HG03558 (cell line): ENCODE data around the gene BCAS3.
"Not testable (repeated sequence)": the region's sequence is repeated elsewhere in the genome, so short reads cannot be mapped to it uniquely, and the experiment has no call there.

ENCODE experiments used
- ATAC-seq: cut with Tn5 transposase; IDR thresholded peaks from one replicate; pipeline ENCODE4 v1.9.1; 2021; ENCODE audit warnings: moderate number of reproducible peaks; ENCODE audit not compliant: unreplicated experiment; ENCODE audit errors: extremely low read depth

BCAS3 gene

GRCh38 chr17:61338874-61339478 is 661.3 kb downstream of the BCAS3 start:
- no peak for ATAC-seq

GRCh38 chr17:61340431-61341209 is 663.0 kb downstream of the BCAS3 start:
- no peak for ATAC-seq

- no peak for ATAC-seq
Observed at GRCh38 chr17:61343576-61343975, 665.9 kb downstream of the BCAS3 start.

- no peak for ATAC-seq
Observed at GRCh38 chr17:61345061-61345460, 667.4 kb downstream of the BCAS3 start.

- no peak for ATAC-seq
Observed at GRCh38 chr17:61345825-61346666, 668.4 kb downstream of the BCAS3 start.

DNA sequence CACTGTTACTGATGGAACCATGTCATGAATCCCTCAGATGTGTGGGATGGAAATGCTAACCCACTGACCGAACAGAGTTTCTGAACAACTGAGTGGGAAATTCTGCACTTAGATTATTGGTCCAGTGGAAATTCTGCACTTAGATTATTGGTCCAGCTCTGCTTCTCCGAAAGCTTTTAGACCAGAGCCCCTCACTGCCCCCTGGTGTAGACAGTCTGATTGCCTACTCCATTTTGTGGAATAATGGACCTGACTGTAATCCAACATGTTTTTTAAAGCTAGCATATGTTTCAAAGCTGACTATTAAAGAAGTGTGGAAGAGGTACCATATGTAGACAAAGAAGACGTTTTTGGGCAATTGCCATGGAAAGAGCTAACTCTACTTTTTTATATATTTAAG is 671.7 kb downstream of the BCAS3 start:
- no peak for ATAC-seq

DNA sequence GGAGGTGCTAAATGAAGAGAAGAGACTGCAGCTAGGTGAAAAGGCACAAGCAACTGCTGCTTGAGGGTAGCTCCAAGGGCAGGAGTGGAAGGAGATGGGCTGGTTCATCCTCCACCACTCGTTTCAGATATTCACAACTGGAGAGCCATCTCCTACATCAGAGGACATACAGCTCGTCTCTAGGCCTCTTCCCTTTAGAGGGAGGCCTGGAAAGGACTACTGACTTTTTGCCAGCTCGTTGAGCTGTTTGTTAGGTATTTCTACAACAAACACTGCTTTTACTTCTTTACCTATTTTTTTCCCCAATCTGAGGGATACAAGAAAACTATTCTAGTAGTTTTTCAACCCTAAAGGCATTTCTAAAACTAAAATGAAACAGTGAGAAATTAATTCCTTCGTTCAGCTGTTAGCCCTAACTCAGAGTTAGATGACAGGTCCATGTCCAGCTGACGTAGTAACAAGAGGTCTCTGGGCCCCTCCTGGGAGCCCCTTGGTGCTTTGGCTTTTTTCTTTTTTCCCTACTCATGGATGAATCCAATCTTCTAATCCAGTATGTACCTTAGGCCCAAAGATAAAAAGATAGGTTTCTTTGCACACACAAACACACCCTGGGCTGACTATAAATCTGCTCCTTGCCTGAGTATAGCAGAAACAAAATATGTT is 674.2 kb downstream of the BCAS3 start:
- ATAC-seq = no peak

- no peak for ATAC-seq
Observed at GRCh38 chr17:61352408-61352770, 674.7 kb downstream of the BCAS3 start.

DNA sequence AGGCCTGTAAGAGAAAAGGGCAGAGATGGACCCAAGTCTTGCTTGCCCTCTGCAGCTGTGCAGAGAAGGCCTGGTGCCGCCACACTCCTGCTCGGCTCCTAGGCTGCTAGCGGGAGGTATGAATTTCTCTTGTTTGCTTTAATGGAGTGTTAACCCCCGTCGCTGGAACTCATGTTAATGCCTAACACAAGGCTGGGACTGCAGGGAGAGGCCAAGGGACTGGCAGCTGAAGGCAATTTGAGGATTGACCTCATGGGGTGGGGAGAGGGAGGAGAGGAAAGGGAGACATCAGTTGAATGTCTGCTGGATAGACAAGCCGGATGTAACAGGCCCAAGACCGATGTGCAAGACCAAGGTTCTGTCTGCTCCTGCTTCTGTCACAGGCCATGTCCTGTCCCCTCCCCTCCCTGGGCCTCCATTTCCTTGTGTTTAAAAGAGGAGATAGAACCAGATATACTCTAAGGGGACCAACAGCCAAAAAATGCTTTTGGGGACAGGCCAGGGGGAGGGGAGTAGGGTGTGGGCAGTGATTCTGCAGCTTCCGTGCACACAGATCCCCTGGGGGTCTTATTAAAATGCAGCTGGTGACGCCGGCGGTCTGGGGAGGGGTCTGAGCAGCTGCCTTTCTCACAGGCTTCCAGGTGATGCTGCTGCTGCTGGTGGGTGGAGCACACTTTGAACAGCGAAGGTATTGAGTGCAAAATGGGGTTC is 675.3 kb downstream of the BCAS3 start:
- ATAC-seq = no peak

DNA sequence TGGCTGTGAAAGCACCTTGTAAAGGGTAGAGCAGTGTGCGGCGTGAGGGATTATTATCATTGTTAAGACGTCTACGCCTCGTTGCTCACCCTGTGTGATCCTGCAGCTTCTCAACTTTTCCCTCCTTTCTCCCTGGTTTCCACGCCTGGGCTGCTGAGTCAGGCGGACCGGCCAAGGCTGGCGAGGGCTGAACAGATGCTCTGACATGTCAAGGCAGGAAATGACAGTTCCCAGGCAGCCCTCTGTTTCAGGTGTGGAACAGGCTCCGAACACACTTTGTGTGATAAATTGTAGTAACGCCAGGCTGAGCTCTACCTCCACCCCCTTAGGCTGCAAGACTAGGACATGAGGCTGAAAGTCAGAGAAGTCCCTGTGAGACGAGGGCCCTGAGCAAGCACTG is 676.0 kb downstream of the BCAS3 start:
- no peak for ATAC-seq

GRCh38 chr17:61354895-61355874 is 677.5 kb downstream of the BCAS3 start:
- no peak for ATAC-seq

GRCh38 chr17:61357061-61357460 is 679.4 kb downstream of the BCAS3 start:
- ATAC-seq = not testable (repeated sequence)

GRCh38 chr17:61359513-61359912 is 681.9 kb downstream of the BCAS3 start:
- ATAC-seq = not testable (repeated sequence)

- no peak for ATAC-seq
Observed at GRCh38 chr17:61360318-61360943, 682.8 kb downstream of the BCAS3 start.

- no peak for ATAC-seq
Observed at GRCh38 chr17:61361084-61361483, 683.4 kb downstream of the BCAS3 start.

- no peak for ATAC-seq
Observed at GRCh38 chr17:61362396-61362795, 684.7 kb downstream of the BCAS3 start.

DNA sequence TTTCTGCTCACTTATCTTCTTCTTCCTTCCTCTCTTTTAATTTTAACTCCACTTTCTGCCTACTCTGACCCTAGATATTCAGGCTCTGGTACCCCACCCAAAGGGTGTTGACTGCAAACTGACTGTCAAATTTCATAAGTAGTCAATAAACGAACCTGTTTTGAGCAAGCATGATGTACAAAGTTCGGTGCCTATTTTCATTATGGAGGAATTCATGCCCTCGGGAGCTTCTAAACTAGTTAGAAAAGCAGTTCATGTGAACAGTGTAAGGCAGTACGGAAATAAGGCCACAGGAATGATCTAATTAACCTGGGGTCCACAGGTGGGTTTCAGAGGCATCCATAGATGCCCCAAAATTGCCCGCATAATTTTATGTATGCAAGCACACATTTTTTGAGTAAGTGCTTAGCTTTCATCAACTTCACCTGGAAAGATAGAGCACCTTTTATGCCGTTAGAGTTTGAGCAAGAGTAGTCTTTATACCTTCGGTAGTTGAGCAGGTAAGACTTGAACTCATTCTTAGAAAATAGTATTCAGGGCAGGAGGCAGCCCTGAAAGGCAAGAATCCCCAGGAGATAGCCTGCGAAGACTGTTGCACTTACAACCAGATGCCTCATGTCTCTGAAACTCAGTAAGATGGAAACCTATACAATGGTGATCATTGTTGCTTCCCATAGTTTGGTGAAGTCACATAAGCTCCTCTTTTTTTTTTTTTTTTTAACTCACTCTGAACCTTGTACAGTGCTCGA is 685.4 kb downstream of the BCAS3 start:
- no peak for ATAC-seq
